Skeletal muscle tissue (tissue), 4 donors: ENCODE results near the gene ATP13A2. TPM values are rescaled to one million over a fixed set of nuclear protein-coding genes. Genes with fewer than 3 reads are reported as not detected.

Experiments used
- H3K27ac ChIP-seq: one replicate; pipeline ENCODE4 v1.7.0; 2013; ENCODE audit warnings: mild to moderate bottlenecking, low read depth, low read length, inconsistent platforms
- H3K27me3 ChIP-seq, 3 donors: one replicate each; pipeline ENCODE4 v1.7.0; 2013; ENCODE audit warnings: low read length in 3 of 3; ENCODE audit not compliant: control insufficient read depth in 3 of 3, insufficient read depth in 3 of 3
- H3K36me3 ChIP-seq, 3 donors: one replicate each; pipeline ENCODE4 v1.7.0; 2013; ENCODE audit warnings: low read length in 3 of 3; ENCODE audit not compliant: control insufficient read depth in 3 of 3, insufficient read depth in 3 of 3
- H3K4me1 ChIP-seq, 3 donors: one replicate each; pipeline ENCODE4 v1.7.0; 2013; ENCODE audit warnings: low read length in 3 of 3, mild to moderate bottlenecking in 3 of 3; ENCODE audit not compliant: control insufficient read depth in 3 of 3, insufficient read depth in 3 of 3
- H3K4me3 ChIP-seq, 3 donors: one replicate each; pipeline ENCODE4 v1.7.0; 2013; ENCODE audit warnings: low read length in 3 of 3
- H3K9ac ChIP-seq, 3 donors: one replicate each; pipeline ENCODE4 v1.7.0; 2013; ENCODE audit warnings: low read length in 3 of 3, mild to moderate bottlenecking in 3 of 3, moderate library complexity in 2 of 3, low read depth in 1 of 3
- H3K9me3 ChIP-seq, 3 donors: one replicate each; pipeline ENCODE4 v1.7.0; 2013; ENCODE audit warnings: low read length in 3 of 3; ENCODE audit not compliant: control insufficient read depth in 3 of 3
- total RNA-seq: library from RNA; depleted of rRNA; stranded (reverse); fragments of >200 nt; gene quantifications from one replicate; pipeline ENCODE4 v1.2.3, GENCODE V29; 2014
- donor health status: Osteomylitis.

ATP13A2 gene
- total RNA-seq, 1 donor from 2014 or later: 8.9 TPM

GRCh38 chr1:16993521-16994038 lies 18.1 kb downstream of the ATP13A2 start:
- Histone ChIP-seq H3K9me3 (no peaks in the 10 kb centered on the region), H3K9ac (no peak overlapping the region), H3K27me3 (no peaks in the 10 kb centered on the region), H3K36me3 (peaks cover 23 to 40% (median 34%) of the 10 kb centered on the region in 3 donors), H3K4me1 (no peaks in the 10 kb centered on the region), H3K4me3 (no peak overlapping the region), H3K27ac (no peak overlapping the region)

GRCh38 chr1:16992675-16993074 lies 19.1 kb downstream of the ATP13A2 start:
- Histone ChIP-seq H3K9me3 (no peaks in the 10 kb centered on the region), H3K4me3 (no peak overlapping the region), H3K27ac (no peak overlapping the region), H3K4me1 (no peaks in the 10 kb centered on the region), H3K9ac (no peak overlapping the region), H3K27me3 (no peaks in the 10 kb centered on the region), H3K36me3 (peaks cover 22 to 42% (median 33%) of the 10 kb centered on the region in 3 donors)

DNA sequence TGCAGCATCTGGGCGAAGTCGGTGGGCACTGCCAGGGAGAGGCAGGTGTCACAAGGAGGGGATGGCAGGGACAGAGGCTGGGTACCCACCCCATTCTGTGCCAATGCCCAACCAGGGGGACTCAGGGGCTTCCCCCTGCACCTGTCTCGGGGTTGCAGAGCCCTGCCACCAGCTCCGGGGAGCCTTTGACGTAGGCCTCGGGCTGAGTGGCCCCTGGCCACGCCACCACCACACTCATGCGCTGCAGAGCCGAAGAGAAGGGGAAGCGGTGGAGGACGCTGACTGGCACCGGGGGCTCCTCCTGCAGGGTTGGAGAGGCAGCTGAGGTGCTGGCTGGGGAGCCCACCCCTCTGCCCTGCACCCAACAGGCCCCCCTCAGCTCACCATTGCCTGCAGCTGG lies 19.6 kb downstream of the ATP13A2 start:
- Histone ChIP-seq H3K36me3 (peaks cover 26 to 47% (median 38%) of the 10 kb centered on the region in 3 donors), H3K4me3 (no peak overlapping the region)

DNA sequence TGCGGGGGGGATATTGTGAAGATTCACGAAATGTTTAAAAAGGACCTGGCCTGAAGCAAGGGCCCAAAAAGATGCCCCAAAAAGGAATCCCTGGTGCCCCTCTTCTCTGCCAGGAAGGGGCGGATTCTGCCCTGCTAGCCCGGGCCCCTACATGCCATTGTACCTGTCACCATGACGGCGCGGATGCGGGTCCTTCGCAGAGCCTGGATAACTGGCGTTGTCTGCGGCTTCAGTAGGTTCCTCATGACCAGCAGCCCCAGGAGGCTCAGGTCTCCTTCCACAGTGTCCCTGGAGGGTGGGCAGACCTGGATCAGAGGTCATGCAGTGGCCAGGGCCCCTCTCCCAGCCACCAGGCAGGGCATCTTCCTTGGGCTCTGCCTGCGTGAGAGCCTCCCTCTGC lies 20.2 kb downstream of the ATP13A2 start:
- no peaks in the 10 kb centered on the region for H3K4me1 ChIP-seq
- H3K9ac ChIP-seq: no peak overlapping the region
- no peak overlapping the region for H3K4me3 ChIP-seq
- H3K27me3 ChIP-seq: no peaks in the 10 kb centered on the region
- peaks cover 25 to 47% (median 33%) of the 10 kb centered on the region in 3 donors for H3K36me3 ChIP-seq
- no peak overlapping the region for H3K27ac ChIP-seq
- H3K9me3 ChIP-seq: no peaks in the 10 kb centered on the region

More for the DNA sequence above, 19.6 kb downstream of the ATP13A2 start:
- H3K27me3 ChIP-seq: no peaks in the 10 kb centered on the region
- H3K9me3 ChIP-seq: no peaks in the 10 kb centered on the region
- H3K4me1 ChIP-seq: no peaks in the 10 kb centered on the region
- no peak overlapping the region for H3K27ac ChIP-seq
- H3K9ac ChIP-seq: no peak overlapping the region

DNA sequence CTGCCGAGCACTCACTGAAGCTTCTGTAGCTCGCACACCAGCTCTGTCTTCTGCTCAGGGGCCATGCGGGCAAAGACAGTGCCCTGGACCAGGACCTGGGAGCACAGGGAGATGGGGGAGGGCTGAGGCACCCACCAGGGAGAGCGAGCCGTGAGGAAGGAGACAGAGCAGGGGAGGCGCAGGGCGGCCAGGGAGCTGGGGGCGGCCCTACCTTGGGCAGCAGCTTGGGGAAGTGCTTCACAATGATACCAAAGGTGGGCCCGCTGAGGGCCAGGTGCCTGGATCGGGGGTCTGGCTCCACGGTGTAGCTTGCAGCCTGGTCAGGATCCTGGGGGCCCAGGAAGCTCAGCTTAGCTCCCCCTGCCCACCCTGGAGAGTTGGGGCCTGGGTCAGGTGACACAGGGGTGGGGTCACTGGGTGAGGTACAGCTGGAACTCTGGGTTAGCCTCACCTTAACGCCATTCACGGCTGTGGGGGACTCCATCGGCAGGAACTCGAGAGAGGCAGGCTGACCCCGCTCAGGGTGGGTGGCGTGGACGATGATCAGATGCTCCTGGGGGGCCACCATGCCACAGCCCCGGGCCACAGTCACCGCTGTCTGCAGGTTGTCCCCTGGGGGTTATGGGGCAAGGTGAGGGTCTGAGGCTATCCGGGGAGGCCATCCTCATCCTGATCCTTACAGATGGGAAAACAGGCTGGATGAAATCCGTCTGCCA lies 21.9 kb downstream of the ATP13A2 start:
- no peaks in the 10 kb centered on the region for H3K9me3 ChIP-seq
- H3K27ac ChIP-seq: no peak overlapping the region
- H3K27me3 ChIP-seq: no peaks in the 10 kb centered on the region
- no peak overlapping the region for H3K4me3 ChIP-seq
- H3K4me1 ChIP-seq: no peaks in the 10 kb centered on the region
- H3K9ac ChIP-seq: no peak overlapping the region
- peaks cover 19 to 46% (median 33%) of the 10 kb centered on the region in 3 donors for H3K36me3 ChIP-seq

DNA sequence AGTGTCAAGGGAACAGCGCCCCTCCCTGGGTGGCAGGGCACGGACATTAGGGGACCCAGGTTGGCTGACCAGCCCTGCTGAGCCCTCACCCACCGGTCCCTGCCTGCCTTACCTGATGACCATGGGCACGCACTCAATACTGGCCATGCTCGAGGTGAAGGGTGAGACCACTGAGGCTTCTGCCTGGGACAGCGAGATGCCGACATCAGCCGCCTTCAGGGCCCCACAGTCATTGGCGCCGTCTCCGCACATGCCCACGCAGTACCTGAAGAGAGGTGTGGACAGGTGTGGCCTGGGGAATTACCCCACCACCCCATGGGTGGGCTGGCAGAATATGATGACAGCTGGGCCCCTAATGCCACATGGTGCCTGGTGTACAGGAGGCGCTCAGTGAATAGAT lies 23.5 kb downstream of the ATP13A2 start:
- Histone ChIP-seq H3K9ac (no peak overlapping the region), H3K27ac (no peak overlapping the region), H3K9me3 (no peaks in the 10 kb centered on the region), H3K4me1 (no peaks in the 10 kb centered on the region), H3K4me3 (no peak overlapping the region), H3K36me3 (peaks cover 19 to 46% (median 33%) of the 10 kb centered on the region in 3 donors), H3K27me3 (no peaks in the 10 kb centered on the region)

- Histone ChIP-seq H3K9me3 (no peaks in the 10 kb centered on the region), H3K27ac (no peak overlapping the region), H3K4me3 (no peak overlapping the region), H3K4me1 (no peaks in the 10 kb centered on the region), H3K36me3 (peaks cover 19 to 39% (median 29%) of the 10 kb centered on the region in 3 donors), H3K27me3 (no peaks in the 10 kb centered on the region), H3K9ac (no peak overlapping the region)
Observed at GRCh38 chr1:16986962-16987361, 24.8 kb downstream of the ATP13A2 start.

DNA sequence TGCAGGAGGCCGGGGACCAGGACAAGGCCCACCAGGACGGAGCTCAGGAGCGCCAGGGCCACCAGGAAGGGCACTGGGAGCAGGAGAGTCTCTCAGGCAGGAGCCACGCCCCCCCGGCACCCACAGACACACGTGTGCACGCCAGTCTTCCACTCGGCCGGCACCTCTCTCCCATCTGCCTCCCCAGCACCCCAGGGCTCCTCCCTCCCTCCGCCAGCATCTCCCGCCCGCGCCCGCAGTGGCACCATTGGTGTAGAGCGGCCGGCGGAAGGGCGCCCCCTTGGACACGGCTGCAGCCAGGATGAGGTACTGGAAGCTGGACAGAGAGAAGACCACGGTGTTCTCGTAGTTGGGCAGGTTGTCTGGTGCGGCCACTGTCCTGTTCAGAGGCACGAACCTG lies 25.2 kb downstream of the ATP13A2 start:
- peaks cover 0 to 2% (median 0%) of the 10 kb centered on the region in 3 donors for H3K27me3 ChIP-seq
- H3K27ac ChIP-seq: no peak overlapping the region
- H3K36me3 ChIP-seq: peaks cover 19 to 35% (median 26%) of the 10 kb centered on the region in 3 donors
- no peaks in the 10 kb centered on the region for H3K4me1 ChIP-seq
- H3K9me3 ChIP-seq: no peaks in the 10 kb centered on the region
- H3K4me3 ChIP-seq: no peak overlapping the region
- no peak overlapping the region for H3K9ac ChIP-seq

GRCh38 chr1:16986113-16986512 lies 25.6 kb downstream of the ATP13A2 start:
- Histone ChIP-seq H3K9ac (no peak overlapping the region), H3K27ac (no peak overlapping the region), H3K36me3 (peaks cover 19 to 34% (median 24%) of the 10 kb centered on the region in 3 donors), H3K4me1 (no peaks in the 10 kb centered on the region), H3K27me3 (peaks cover under 1 to 6% (median 2%) of the 10 kb centered on the region in 3 donors), H3K4me3 (no peak overlapping the region), H3K9me3 (no peaks in the 10 kb centered on the region)

DNA sequence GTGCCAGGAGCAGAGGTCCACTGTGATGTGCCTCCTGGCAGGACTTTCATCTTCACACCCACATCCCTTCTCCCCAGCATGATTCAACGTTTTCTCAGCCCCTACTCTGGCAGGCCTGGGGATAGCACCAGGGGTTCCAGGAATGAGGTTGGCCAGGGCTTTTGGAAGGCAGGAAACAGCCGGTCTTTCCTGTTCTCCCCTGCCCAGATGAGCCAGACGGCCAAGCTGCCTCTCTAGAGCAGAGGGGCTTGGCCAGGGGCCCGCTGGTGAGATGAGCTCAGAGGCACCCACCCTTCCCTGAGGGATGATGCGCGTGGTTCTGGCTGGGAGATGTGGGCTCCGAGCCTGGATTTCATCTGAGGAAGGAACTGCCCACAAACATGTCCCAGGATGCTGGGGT lies 27.0 kb downstream of the ATP13A2 start:
- Histone ChIP-seq H3K27ac (no peak overlapping the region), H3K27me3 (peaks cover 5 to 12% (median 9%) of the 10 kb centered on the region in 3 donors), H3K4me1 (peaks cover 0 to 3% (median 0%) of the 10 kb centered on the region in 3 donors), H3K9me3 (no peaks in the 10 kb centered on the region), H3K9ac (no peak overlapping the region), H3K36me3 (peaks cover 15 to 29% (median 22%) of the 10 kb centered on the region in 3 donors), H3K4me3 (no peak overlapping the region)
